ENCODE data around the gene HLA-DOA. TPM values are rescaled to one million over a fixed set of nuclear protein-coding genes. Genes with fewer than 3 reads are reported as not detected.

The HLA-DOA gene
- total RNA-seq, 1 experiment from 2014 or later, result 4.1 TPM

DNA sequence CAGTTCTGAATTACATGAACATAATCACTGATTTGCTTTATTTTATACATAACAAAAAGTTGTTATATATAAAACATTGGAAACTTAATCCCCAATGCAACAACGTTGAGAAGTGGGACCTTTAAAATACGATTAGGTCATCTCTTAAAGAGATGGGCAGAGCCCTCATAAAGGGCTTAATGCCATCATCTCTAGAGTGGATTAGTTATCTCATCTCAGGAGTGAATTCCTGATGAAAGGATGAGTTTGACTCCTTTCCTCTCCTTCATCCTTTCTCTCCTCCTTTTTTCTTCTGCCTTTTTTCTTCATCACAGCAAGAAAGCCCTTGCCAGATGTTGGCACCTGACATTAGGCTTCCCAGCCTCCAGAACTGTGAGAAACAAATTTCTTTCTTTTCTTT is 13.9 kb downstream of the HLA-DOA start:
- Mint-ChIP-seq H3K4me3 (ENCODE audit: low read depth, unreplicated experiment) (no peak overlapping the region), H3K9me3 (ENCODE audit: low read depth, unreplicated experiment) (no peaks in the 10 kb centered on the region), H3K4me1 (ENCODE audit: low read depth, unreplicated experiment) (peaks cover 7% of the 10 kb centered on the region), H3K27ac (ENCODE audit: unreplicated experiment) (no peak overlapping the region), H3K36me3 (ENCODE audit: insufficient read depth, unreplicated experiment) (no peaks in the 10 kb centered on the region), H3K27me3 (ENCODE audit: unreplicated experiment) (peaks cover 45% of the 10 kb centered on the region)
- no peak for DNase-seq
- intact Hi-C loops (cut with micrococcal nuclease; ENCODE audit: unreplicated experiment), result no loop called here
- CTCF ChIA-PET, result interaction anchor here (0.6 to 0.7 kb wide), 2 partner anchors 42 to 667 kb away, joined by 3 to 4 read pairs; no protein-coding TSS in a partner anchor
- TF ChIP-seq, protein P1, sequence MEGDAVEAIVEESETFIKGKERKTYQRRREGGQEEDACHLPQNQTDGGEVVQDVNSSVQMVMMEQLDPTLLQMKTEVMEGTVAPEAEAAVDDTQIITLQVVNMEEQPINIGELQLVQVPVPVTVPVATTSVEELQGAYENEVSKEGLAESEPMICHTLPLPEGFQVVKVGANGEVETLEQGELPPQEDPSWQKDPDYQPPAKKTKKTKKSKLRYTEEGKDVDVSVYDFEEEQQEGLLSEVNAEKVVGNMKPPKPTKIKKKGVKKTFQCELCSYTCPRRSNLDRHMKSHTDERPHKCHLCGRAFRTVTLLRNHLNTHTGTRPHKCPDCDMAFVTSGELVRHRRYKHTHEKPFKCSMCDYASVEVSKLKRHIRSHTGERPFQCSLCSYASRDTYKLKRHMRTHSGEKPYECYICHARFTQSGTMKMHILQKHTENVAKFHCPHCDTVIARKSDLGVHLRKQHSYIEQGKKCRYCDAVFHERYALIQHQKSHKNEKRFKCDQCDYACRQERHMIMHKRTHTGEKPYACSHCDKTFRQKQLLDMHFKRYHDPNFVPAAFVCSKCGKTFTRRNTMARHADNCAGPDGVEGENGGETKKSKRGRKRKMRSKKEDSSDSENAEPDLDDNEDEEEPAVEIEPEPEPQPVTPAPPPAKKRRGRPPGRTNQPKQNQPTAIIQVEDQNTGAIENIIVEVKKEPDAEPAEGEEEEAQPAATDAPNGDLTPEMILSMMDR (IDR thresholded peaks at IDR 0.05; ENCODE audit: unreplicated experiment), result no peak
- no TSS peak for BruUV-seq (replicated peaks)

DNA sequence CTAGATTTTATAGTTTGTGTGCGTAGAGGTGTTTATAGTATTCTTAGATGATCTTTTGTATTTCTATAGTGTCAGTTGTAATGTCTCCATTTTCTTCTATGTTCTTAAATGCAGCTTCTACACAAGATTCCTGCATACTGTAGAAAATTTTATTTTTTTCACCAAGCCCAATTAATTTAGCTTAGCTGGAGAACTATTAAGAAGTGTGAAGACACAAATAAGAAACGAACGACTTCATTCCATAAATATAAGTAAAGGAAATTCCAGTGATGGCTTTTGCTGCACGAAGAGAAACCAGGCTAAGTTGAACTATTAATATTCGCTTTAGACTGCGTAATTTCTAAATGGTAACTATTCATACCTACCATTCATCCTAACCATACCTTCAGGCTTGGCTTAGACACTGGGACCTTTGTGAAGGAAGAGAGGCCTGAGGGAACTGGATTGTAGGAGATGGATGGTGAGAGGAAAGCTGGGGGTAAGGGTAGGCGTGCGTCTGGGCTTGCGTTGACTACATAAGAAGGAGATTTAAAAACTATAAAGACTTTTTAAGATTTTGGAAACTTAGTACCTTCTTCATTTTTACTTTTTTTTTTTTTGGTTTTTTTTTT is 15.9 kb downstream of the HLA-DOA start:
- TF ChIP-seq, protein P1 (IDR thresholded peaks at IDR 0.05; ENCODE audit: unreplicated experiment), result no peak
- no peaks in the 10 kb centered on the region for H3K9me3 Mint-ChIP-seq (ENCODE audit: low read depth, unreplicated experiment)
- intact Hi-C loops (cut with micrococcal nuclease; ENCODE audit: unreplicated experiment), result no loop called here
- H3K27me3 Mint-ChIP-seq (ENCODE audit: unreplicated experiment), result peaks cover 38% of the 10 kb centered on the region
- no peaks in the 10 kb centered on the region for H3K36me3 Mint-ChIP-seq (ENCODE audit: insufficient read depth, unreplicated experiment)
- H3K4me3 Mint-ChIP-seq (ENCODE audit: low read depth, unreplicated experiment), result no peak overlapping the region
- no peak overlapping the region for H3K27ac Mint-ChIP-seq (ENCODE audit: unreplicated experiment)
- CTCF ChIA-PET, result interaction anchor here (0.6 kb wide), 1 partner anchor 14 kb away, joined by 3 read pairs; no protein-coding TSS in a partner anchor
- H3K4me1 Mint-ChIP-seq (ENCODE audit: low read depth, unreplicated experiment), result no peaks in the 10 kb centered on the region
- DNase-seq, result no peak
- BruUV-seq (replicated peaks), result no TSS peak

- no peak overlapping the region for H3K4me3 Mint-ChIP-seq (ENCODE audit: low read depth, unreplicated experiment)
- peaks cover 53% of the 10 kb centered on the region for H3K27me3 Mint-ChIP-seq (ENCODE audit: unreplicated experiment)
- no peaks in the 10 kb centered on the region for H3K4me1 Mint-ChIP-seq (ENCODE audit: low read depth, unreplicated experiment)
- H3K36me3 Mint-ChIP-seq (ENCODE audit: insufficient read depth, unreplicated experiment), result no peaks in the 10 kb centered on the region
- TF ChIP-seq, protein P1 (IDR thresholded peaks at IDR 0.05; ENCODE audit: unreplicated experiment), result no peak
- CTCF ChIA-PET, result interaction anchor here (0.6 kb wide), 1 partner anchor 278 kb away, joined by 4 read pairs; no protein-coding TSS in a partner anchor
- H3K9me3 Mint-ChIP-seq (ENCODE audit: low read depth, unreplicated experiment), result no peaks in the 10 kb centered on the region
- DNase-seq, result no peak
- H3K27ac Mint-ChIP-seq (ENCODE audit: unreplicated experiment), result no peak overlapping the region
- no TSS peak for BruUV-seq (replicated peaks)
- intact Hi-C loops (cut with micrococcal nuclease; ENCODE audit: unreplicated experiment), result no loop called here
These were observed 17.4 kb downstream of the HLA-DOA start for GRCh38 chr6:32991972-32992371.

- H3K27ac Mint-ChIP-seq (ENCODE audit: unreplicated experiment), result no peak overlapping the region
These were observed 20.0 kb downstream of the HLA-DOA start for GRCh38 chr6:32989368-32989767.

More at GRCh38 chr6:32989368-32989767, 20.0 kb downstream of the HLA-DOA start:
- no peak for DNase-seq
- TF ChIP-seq, protein P1 (IDR thresholded peaks at IDR 0.05; ENCODE audit: unreplicated experiment), result no peak
- BruUV-seq (replicated peaks), result no TSS peak
- CTCF ChIA-PET, result interaction anchor here (0.6 kb wide), 3 partner anchors 136 to 542 kb away, joined by 3 to 5 read pairs (median 3); partner anchors contain the start of gene TAP1
- peaks cover 3% of the 10 kb centered on the region for H3K36me3 Mint-ChIP-seq (ENCODE audit: insufficient read depth, unreplicated experiment)
- peaks cover 13% of the 10 kb centered on the region for H3K4me1 Mint-ChIP-seq (ENCODE audit: low read depth, unreplicated experiment)
- H3K4me3 Mint-ChIP-seq (ENCODE audit: low read depth, unreplicated experiment), result no peak overlapping the region
- H3K9me3 Mint-ChIP-seq (ENCODE audit: low read depth, unreplicated experiment), result no peaks in the 10 kb centered on the region
- H3K27me3 Mint-ChIP-seq (ENCODE audit: unreplicated experiment), result peaks cover 55% of the 10 kb centered on the region
- intact Hi-C loops (cut with micrococcal nuclease; ENCODE audit: unreplicated experiment), result no loop called here
